GM23338 (cell line): ENCODE data around the gene NDUFAF7. TPM values are rescaled to one million over a fixed set of nuclear protein-coding genes. Genes with fewer than 3 reads are reported as not detected.

Experiments
- ATAC-seq: fragments of 200-7000 bp; cut with Tn5 transposase; 3 replicates; pipeline ENCODE4 v1.9.1; 2020
- DNase-seq: peaks from one replicate; pipeline ENCODE4 v3.0.0-alpha.2; 2015; ENCODE audit warnings: low spot score
- H2AFZ ChIP-seq: fragments of 200-600 bp; sonication (generic); 2 replicates; pipeline ENCODE4 v1.8.0; 2016; ENCODE audit warnings: antibody characterized with exemption, mild to moderate bottlenecking, moderate library complexity
- H3F3A ChIP-seq: fragments of 200-600 bp; sonication (generic); replicated peaks from 2 replicates; pipeline ENCODE4 v1.8.0; 2017; ENCODE audit warnings: antibody characterized with exemption, mixed run types, low read depth
- H3K27ac ChIP-seq: fragments of 200-600 bp; sonication (generic); 2 replicates; pipeline ENCODE4 v1.6.1; 2016; ENCODE audit warnings: low read depth
- H3K27me3 ChIP-seq: fragments of 200-600 bp; sonication (generic); 2 replicates; pipeline ENCODE4 v1.8.0; 2016; ENCODE audit warnings: mild to moderate bottlenecking, mixed run types, moderate library complexity; ENCODE audit not compliant: insufficient read depth
- H3K36me3 ChIP-seq: fragments of 200-600 bp; sonication (generic); 2 replicates; pipeline ENCODE4 v1.8.0; 2016; ENCODE audit warnings: mild to moderate bottlenecking; ENCODE audit not compliant: insufficient read depth
- H3K4me1 ChIP-seq: fragments of 200-600 bp; sonication (generic); 2 replicates; pipeline ENCODE4 v1.8.0; 2016; ENCODE audit warnings: mild to moderate bottlenecking, moderate library complexity; ENCODE audit not compliant: insufficient read depth
- H3K4me2 ChIP-seq: fragments of 200-600 bp; sonication (generic); 2 replicates; pipeline ENCODE4 v1.7.1; 2017; ENCODE audit warnings: mixed run types
- H3K4me3 ChIP-seq: fragments of 200-600 bp; sonication (generic); 2 replicates; pipeline ENCODE4 v1.6.1; 2016; ENCODE audit warnings: mixed run types
- H3K79me2 ChIP-seq: fragments of 200-600 bp; sonication (generic); replicated peaks from 2 replicates; pipeline ENCODE4 v1.8.0; 2017; ENCODE audit warnings: mild to moderate bottlenecking; ENCODE audit not compliant: insufficient read depth
- H3K9me2 ChIP-seq: fragments of 200-600 bp; sonication (generic); 2 replicates; pipeline ENCODE4 v1.8.0; 2017; ENCODE audit not compliant: insufficient read depth
- H4K20me1 ChIP-seq: fragments of 200-600 bp; sonication (generic); replicated peaks from 2 replicates; pipeline ENCODE4 v1.8.0; 2017; ENCODE audit warnings: mild to moderate bottlenecking; ENCODE audit not compliant: insufficient read depth
- H3K27ac Mint-ChIP-seq: 2 replicates; pipeline ENCODE4 v1.8.0; 2020; ENCODE audit warnings: inconsistent platforms, mild to moderate bottlenecking, moderate library complexity, mixed read lengths
- H3K27me3 Mint-ChIP-seq: 3 replicates; pipeline ENCODE4 v1.8.0; 2022; ENCODE audit warnings: low read depth, mild to moderate bottlenecking, moderate library complexity, mixed read lengths, inconsistent platforms; ENCODE audit not compliant: insufficient read depth, poor library complexity
- H3K36me3 Mint-ChIP-seq: 3 replicates; pipeline ENCODE4 v1.8.0; 2021; ENCODE audit warnings: low read depth, mild to moderate bottlenecking, inconsistent platforms, moderate library complexity, mixed read lengths
- H3K4me1 Mint-ChIP-seq: 3 replicates; pipeline ENCODE4 v1.8.0; 2020; ENCODE audit warnings: mild to moderate bottlenecking, inconsistent platforms, mixed read lengths
- H3K4me3 Mint-ChIP-seq: 3 replicates; pipeline ENCODE4 v1.8.0; 2021; ENCODE audit warnings: moderate library complexity, mild to moderate bottlenecking, inconsistent platforms, mixed read lengths
- H3K9me3 Mint-ChIP-seq: 3 replicates; pipeline ENCODE4 v1.8.0; 2020; ENCODE audit warnings: moderate library complexity, mild to moderate bottlenecking, inconsistent platforms, mixed read lengths
- CREB1 ChIP-seq: fragments of 250-450 bp; sonication (Bioruptor Pico); IDR thresholded peaks from 2 replicates; pipeline ENCODE4 v1.5.0; 2020; ENCODE audit warnings: low read depth, mild to moderate bottlenecking, moderate library complexity
- EZH2 ChIP-seq: fragments of 200-600 bp; sonication (generic); IDR thresholded peaks from one replicate; pipeline ENCODE4 v1.8.0; 2017; ENCODE audit warnings: antibody characterized with exemption, mild to moderate bottlenecking, low read depth; ENCODE audit not compliant: unreplicated experiment
- EZH2phosphoT487 ChIP-seq: fragments of 200-600 bp; sonication (generic); IDR thresholded peaks from one replicate; pipeline ENCODE4 v1.8.1; 2018; ENCODE audit warnings: antibody characterized with exemption; ENCODE audit not compliant: unreplicated experiment
- JUNB ChIP-seq: IDR thresholded peaks from one replicate; pipeline ENCODE4 v1.6.1; 2016; ENCODE audit warnings: antibody characterized with exemption; ENCODE audit not compliant: unreplicated experiment
- NANOG ChIP-seq: IDR thresholded peaks from 2 replicates; pipeline ENCODE4 v1.6.1; 2016; ENCODE audit warnings: antibody characterized with exemption, borderline replicate concordance
- POLR2AphosphoS5 ChIP-seq: IDR thresholded peaks from 2 replicates; pipeline ENCODE4 v1.6.1; 2016; ENCODE audit warnings: antibody characterized with exemption, low read depth
- STAT1 ChIP-seq: IDR thresholded peaks from one replicate; pipeline ENCODE4 v1.6.1; 2016; ENCODE audit warnings: antibody characterized with exemption; ENCODE audit not compliant: unreplicated experiment
- ZNF114 ChIP-seq: fragments of 250-450 bp; sonication (Bioruptor Pico); IDR thresholded peaks from 2 replicates; pipeline ENCODE4 v1.5.0; 2020; ENCODE audit warnings: mild to moderate bottlenecking, moderate library complexity
- ZNF331 ChIP-seq: fragments of 250-450 bp; sonication (Bioruptor Pico); IDR thresholded peaks from 2 replicates; pipeline ENCODE4 v1.5.0; 2020; ENCODE audit warnings: low read depth, mild to moderate bottlenecking, moderate library complexity
- polyA plus RNA-seq: library from polyadenylated mRNA; unstranded; fragments of >200 nt; fragmentation: Nextera tagmentation; extraction: Ambion mirVana; gene quantifications from 2 replicates; pipeline ENCODE4 v1.2.1, GENCODE V29; 2016
- total RNA-seq: library from RNA; depleted of rRNA; stranded (reverse); fragments of >200 nt; shearing (Covaris generic); gene quantifications from 2 replicates; pipeline ENCODE4 v1.2.3, GENCODE V29; 2014
- TF ChIP-seq, protein P1 (sequence below), 2 experiments: fragments of 200-600 bp in 1 of 2; sonication (generic) in 1 of 2; conservative IDR thresholded peaks; 2 replicates each; pipeline versions ENCODE4 v1.5.1 to v1.6.1; 2016 to 2017; ENCODE audit warnings: antibody characterized with exemption in 2 of 2, low read depth in 2 of 2, mild to moderate bottlenecking in 2 of 2, moderate library complexity in 1 of 2
- TF ChIP-seq, protein P2 (sequence below): IDR thresholded peaks from one replicate; pipeline ENCODE4 v1.6.1; 2018; ENCODE audit warnings: antibody characterized with exemption; ENCODE audit not compliant: unreplicated experiment
- TF ChIP-seq, protein P3 (sequence below): fragments of 250-450 bp; sonication (Bioruptor Pico); IDR thresholded peaks from 2 replicates; pipeline ENCODE4 v1.5.0; 2020; ENCODE audit warnings: mild to moderate bottlenecking, moderate library complexity

Gene NDUFAF7
- total and polyA plus RNA-seq, 2 experiments from 2014 or later: 47.4 to 58.2 TPM

DNA sequence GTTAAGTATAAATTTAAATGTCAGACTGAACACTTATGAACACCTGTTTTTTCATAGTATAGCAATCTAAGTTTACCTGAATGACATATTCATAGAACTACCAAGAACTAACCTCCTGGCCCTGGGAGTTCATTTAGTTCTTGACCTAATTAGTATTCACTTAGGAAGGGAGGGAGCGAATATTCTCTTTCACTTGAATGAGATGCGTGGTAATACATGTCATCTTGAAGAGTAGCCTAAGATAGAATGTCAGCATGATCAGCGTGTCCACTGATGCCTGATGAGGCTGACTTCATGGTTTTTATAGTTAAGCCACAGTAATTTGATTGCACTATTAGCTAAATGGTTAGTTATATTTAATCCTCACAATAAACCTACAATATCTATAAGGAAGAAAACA, 13.3 kb downstream of the NDUFAF7 start (continued):
- TF ChIP-seq EZH2 (no peak), EZH2phosphoT487 (no peak), ZNF114 (no peak), CREB1 (CRISPR knock-in tag) (no peak)
- TF ChIP-seq, protein P1, sequence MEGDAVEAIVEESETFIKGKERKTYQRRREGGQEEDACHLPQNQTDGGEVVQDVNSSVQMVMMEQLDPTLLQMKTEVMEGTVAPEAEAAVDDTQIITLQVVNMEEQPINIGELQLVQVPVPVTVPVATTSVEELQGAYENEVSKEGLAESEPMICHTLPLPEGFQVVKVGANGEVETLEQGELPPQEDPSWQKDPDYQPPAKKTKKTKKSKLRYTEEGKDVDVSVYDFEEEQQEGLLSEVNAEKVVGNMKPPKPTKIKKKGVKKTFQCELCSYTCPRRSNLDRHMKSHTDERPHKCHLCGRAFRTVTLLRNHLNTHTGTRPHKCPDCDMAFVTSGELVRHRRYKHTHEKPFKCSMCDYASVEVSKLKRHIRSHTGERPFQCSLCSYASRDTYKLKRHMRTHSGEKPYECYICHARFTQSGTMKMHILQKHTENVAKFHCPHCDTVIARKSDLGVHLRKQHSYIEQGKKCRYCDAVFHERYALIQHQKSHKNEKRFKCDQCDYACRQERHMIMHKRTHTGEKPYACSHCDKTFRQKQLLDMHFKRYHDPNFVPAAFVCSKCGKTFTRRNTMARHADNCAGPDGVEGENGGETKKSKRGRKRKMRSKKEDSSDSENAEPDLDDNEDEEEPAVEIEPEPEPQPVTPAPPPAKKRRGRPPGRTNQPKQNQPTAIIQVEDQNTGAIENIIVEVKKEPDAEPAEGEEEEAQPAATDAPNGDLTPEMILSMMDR (conservative IDR thresholded peaks at IDR 0.05; ENCODE audit: low read depth in 2 of 2): no peak

DNA sequence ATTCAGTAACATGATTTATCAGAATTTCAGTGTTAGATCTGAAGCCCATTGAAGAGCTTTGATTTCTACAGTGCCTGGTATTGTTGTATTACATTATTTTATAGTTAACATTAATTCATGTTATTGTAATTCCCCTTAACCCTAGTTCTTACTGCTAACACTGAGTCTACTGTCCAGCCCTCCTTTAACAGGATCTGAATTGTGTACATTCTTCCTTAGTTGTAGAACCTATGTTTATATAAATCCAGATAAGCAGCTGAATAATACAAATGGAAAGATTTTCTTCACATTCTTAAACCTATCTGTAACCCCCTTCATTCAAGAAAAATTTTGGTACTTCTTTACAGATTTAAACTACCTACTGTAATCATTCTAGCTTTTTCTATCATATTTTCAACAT, 14.7 kb downstream of the NDUFAF7 start:
- Histone ChIP-seq H3K27ac (peak overlapping the region; percentile 36; the same call in 1 of the 2 replicates), H3K79me2 (no peaks in the 10 kb centered on the region; the same call in 1 of the 2 replicates), H3F3A (peaks cover 12% of the 10 kb centered on the region), H3K27me3 (no peaks in the 10 kb centered on the region), H3K36me3 (peaks cover 78% of the 10 kb centered on the region), H3K4me3 (no peak overlapping the region), H3K4me1 (no peaks in the 10 kb centered on the region), H4K20me1 (peaks cover 7% of the 10 kb centered on the region; the same call in 1 of the 2 replicates), H2AFZ (no peak overlapping the region), H3K4me2 (no peak overlapping the region), H3K9me2 (no peaks in the 10 kb centered on the region)
- Mint-ChIP-seq H3K36me3 (peaks cover 84% of the 10 kb centered on the region), H3K4me3 (no peak overlapping the region), H3K27me3 (peaks cover 2% of the 10 kb centered on the region), H3K9me3 (no peaks in the 10 kb centered on the region), H3K4me1 (no peaks in the 10 kb centered on the region), H3K27ac (no peak overlapping the region)
- TF ChIP-seq CREB1 (CRISPR knock-in tag) (no peak), EZH2 (no peak), ZNF331 (CRISPR knock-in tag) (no peak), STAT1 (no peak), NANOG (no peak), EZH2phosphoT487 (no peak), ZNF114 (no peak), JUNB (no peak), POLR2AphosphoS5 (no peak)
- TF ChIP-seq, protein P2, sequence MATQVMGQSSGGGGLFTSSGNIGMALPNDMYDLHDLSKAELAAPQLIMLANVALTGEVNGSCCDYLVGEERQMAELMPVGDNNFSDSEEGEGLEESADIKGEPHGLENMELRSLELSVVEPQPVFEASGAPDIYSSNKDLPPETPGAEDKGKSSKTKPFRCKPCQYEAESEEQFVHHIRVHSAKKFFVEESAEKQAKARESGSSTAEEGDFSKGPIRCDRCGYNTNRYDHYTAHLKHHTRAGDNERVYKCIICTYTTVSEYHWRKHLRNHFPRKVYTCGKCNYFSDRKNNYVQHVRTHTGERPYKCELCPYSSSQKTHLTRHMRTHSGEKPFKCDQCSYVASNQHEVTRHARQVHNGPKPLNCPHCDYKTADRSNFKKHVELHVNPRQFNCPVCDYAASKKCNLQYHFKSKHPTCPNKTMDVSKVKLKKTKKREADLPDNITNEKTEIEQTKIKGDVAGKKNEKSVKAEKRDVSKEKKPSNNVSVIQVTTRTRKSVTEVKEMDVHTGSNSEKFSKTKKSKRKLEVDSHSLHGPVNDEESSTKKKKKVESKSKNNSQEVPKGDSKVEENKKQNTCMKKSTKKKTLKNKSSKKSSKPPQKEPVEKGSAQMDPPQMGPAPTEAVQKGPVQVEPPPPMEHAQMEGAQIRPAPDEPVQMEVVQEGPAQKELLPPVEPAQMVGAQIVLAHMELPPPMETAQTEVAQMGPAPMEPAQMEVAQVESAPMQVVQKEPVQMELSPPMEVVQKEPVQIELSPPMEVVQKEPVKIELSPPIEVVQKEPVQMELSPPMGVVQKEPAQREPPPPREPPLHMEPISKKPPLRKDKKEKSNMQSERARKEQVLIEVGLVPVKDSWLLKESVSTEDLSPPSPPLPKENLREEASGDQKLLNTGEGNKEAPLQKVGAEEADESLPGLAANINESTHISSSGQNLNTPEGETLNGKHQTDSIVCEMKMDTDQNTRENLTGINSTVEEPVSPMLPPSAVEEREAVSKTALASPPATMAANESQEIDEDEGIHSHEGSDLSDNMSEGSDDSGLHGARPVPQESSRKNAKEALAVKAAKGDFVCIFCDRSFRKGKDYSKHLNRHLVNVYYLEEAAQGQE: no peak
- TF ChIP-seq, protein P3, sequence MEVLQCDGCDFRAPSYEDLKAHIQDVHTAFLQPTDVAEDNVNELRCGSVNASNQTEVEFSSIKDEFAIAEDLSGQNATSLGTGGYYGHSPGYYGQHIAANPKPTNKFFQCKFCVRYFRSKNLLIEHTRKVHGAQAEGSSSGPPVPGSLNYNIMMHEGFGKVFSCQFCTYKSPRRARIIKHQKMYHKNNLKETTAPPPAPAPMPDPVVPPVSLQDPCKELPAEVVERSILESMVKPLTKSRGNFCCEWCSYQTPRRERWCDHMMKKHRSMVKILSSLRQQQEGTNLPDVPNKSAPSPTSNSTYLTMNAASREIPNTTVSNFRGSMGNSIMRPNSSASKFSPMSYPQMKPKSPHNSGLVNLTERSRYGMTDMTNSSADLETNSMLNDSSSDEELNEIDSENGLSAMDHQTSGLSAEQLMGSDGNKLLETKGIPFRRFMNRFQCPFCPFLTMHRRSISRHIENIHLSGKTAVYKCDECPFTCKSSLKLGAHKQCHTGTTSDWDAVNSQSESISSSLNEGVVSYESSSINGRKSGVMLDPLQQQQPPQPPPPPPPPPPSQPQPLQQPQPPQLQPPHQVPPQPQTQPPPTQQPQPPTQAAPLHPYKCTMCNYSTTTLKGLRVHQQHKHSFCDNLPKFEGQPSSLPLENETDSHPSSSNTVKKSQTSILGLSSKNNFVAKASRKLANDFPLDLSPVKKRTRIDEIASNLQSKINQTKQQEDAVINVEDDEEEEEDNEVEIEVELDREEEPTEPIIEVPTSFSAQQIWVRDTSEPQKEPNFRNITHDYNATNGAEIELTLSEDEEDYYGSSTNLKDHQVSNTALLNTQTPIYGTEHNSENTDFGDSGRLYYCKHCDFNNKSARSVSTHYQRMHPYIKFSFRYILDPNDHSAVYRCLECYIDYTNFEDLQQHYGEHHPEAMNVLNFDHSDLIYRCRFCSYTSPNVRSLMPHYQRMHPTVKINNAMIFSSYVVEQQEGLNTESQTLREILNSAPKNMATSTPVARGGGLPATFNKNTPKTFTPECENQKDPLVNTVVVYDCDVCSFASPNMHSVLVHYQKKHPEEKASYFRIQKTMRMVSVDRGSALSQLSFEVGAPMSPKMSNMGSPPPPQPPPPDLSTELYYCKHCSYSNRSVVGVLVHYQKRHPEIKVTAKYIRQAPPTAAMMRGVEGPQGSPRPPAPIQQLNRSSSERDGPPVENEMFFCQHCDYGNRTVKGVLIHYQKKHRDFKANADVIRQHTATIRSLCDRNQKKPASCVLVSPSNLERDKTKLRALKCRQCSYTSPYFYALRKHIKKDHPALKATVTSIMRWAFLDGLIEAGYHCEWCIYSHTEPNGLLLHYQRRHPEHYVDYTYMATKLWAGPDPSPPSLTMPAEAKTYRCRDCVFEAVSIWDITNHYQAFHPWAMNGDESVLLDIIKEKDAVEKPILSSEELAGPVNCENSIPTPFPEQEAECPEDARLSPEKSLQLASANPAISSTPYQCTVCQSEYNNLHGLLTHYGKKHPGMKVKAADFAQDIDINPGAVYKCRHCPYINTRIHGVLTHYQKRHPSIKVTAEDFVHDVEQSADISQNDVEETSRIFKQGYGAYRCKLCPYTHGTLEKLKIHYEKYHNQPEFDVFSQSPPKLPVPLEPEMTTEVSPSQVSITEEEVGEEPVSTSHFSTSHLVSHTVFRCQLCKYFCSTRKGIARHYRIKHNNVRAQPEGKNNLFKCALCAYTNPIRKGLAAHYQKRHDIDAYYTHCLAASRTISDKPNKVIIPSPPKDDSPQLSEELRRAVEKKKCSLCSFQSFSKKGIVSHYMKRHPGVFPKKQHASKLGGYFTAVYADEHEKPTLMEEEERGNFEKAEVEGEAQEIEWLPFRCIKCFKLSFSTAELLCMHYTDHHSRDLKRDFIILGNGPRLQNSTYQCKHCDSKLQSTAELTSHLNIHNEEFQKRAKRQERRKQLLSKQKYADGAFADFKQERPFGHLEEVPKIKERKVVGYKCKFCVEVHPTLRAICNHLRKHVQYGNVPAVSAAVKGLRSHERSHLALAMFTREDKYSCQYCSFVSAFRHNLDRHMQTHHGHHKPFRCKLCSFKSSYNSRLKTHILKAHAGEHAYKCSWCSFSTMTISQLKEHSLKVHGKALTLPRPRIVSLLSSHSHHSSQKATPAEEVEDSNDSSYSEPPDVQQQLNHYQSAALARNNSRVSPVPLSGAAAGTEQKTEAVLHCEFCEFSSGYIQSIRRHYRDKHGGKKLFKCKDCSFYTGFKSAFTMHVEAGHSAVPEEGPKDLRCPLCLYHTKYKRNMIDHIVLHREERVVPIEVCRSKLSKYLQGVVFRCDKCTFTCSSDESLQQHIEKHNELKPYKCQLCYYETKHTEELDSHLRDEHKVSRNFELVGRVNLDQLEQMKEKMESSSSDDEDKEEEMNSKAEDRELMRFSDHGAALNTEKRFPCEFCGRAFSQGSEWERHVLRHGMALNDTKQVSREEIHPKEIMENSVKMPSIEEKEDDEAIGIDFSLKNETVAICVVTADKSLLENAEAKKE (CRISPR knock-in tag): no peak
- no peak for DNase-seq
- no peak for ATAC-seq
